Keratinocyte (primary cell): ENCODE measurements around the gene NLGN3. TPM values are rescaled to one million over a fixed set of nuclear protein-coding genes. Genes with fewer than 3 reads are reported as not detected.

Experiments
- DNase-seq: peaks from one replicate; pipeline ENCODE4 v3.0.0-alpha.2; 2011; ENCODE audit warnings: low read depth, missing footprints, low spot score
- FAIRE-seq: peaks from 2 replicates; lab custom pipeline; 2011; peaks lifted over from hg19 to GRCh38; lab: Jason Lieb, UNC
- H2AFZ ChIP-seq: 2 replicates; pipeline ENCODE4 v1.6.0; 2012; ENCODE audit warnings: low read length, control low read depth, inconsistent platforms; ENCODE audit not compliant: control insufficient read depth
- H3K27ac ChIP-seq: 2 replicates; pipeline ENCODE4 v1.5.1; 2011; ENCODE audit warnings: low read length; ENCODE audit not compliant: control insufficient read depth, insufficient read depth
- H3K27me3 ChIP-seq: 3 replicates; pipeline ENCODE4 v1.6.0; 2011; ENCODE audit warnings: low read length; ENCODE audit not compliant: control insufficient read depth, insufficient read depth; ENCODE audit errors: extremely low read depth
- H3K36me3 ChIP-seq, 2 experiments: 2 replicates in 1 of 2; 3 replicates in 1 of 2; pipeline ENCODE4 v1.5.1; 2011; ENCODE audit warnings: low read length in 2 of 2, mild to moderate bottlenecking in 1 of 2; ENCODE audit not compliant: control insufficient read depth in 2 of 2, insufficient read depth in 2 of 2; ENCODE audit errors: extremely low read depth in 1 of 2
- H3K4me1 ChIP-seq: 3 replicates; pipeline ENCODE4 v1.5.1; 2011; ENCODE audit warnings: low read length; ENCODE audit not compliant: control insufficient read depth, insufficient read depth; ENCODE audit errors: extremely low read depth
- H3K4me2 ChIP-seq: 3 replicates; pipeline ENCODE4 v1.6.0; 2011; ENCODE audit warnings: low read depth, low read length; ENCODE audit not compliant: control insufficient read depth, insufficient read depth; ENCODE audit errors: extremely low read depth
- H3K4me3 ChIP-seq, 3 experiments: fragments of 200-600 bp in 1 of 3; sonication (generic) in 1 of 3; 2 replicates in 2 of 3; 3 replicates in 1 of 3; pipeline ENCODE4 v1.5.1; 2011 to 2016; ENCODE audit warnings: low read length in 3 of 3, mild to moderate bottlenecking in 3 of 3, control low read depth in 2 of 3, inconsistent platforms in 1 of 3, low read depth in 1 of 3, mixed read lengths in 1 of 3, mixed run types in 1 of 3, moderate library complexity in 1 of 3; ENCODE audit not compliant: control insufficient read depth in 2 of 3, insufficient read depth in 2 of 3; ENCODE audit errors: extremely low read depth in 1 of 3
- H3K79me2 ChIP-seq: 2 replicates; pipeline ENCODE4 v1.6.0; 2012; ENCODE audit warnings: low read length; ENCODE audit not compliant: control insufficient read depth, insufficient read depth
- H3K9ac ChIP-seq: 3 replicates; pipeline ENCODE4 v1.6.0; 2011; ENCODE audit warnings: low read length; ENCODE audit not compliant: control insufficient read depth, insufficient read depth; ENCODE audit errors: extremely low read depth
- H3K9me1 ChIP-seq: 3 replicates; pipeline ENCODE4 v1.6.0; 2011; ENCODE audit warnings: low read length; ENCODE audit not compliant: control insufficient read depth, insufficient read depth; ENCODE audit errors: extremely low read depth
- H3K9me3 ChIP-seq: 2 replicates; pipeline ENCODE4 v1.5.1; 2012; ENCODE audit warnings: low read depth, low read length; ENCODE audit not compliant: control insufficient read depth
- H4K20me1 ChIP-seq: 3 replicates; pipeline ENCODE4 v1.6.0; 2011; ENCODE audit warnings: low read length; ENCODE audit not compliant: control insufficient read depth, insufficient read depth; ENCODE audit errors: extremely low read depth
- CTCF ChIP-seq, 3 experiments: IDR thresholded peaks in 1 of 3; conservative IDR thresholded peaks in 1 of 3; optimal IDR thresholded peaks in 1 of 3; 2 replicates in 2 of 3; 3 replicates in 1 of 3; pipeline versions ENCODE3 to v1.5.1; 2011; ENCODE audit warnings: low read length in 3 of 3, mild to moderate bottlenecking in 3 of 3, moderate library complexity in 2 of 3, control low read depth in 1 of 3, inconsistent platforms in 1 of 3; ENCODE audit not compliant: insufficient read depth in 2 of 3; ENCODE audit errors: extremely low read depth in 1 of 3
- EZH2 ChIP-seq: IDR thresholded peaks from one replicate; pipeline ENCODE4 v1.6.1; 2012; ENCODE audit warnings: inconsistent platforms, mild to moderate bottlenecking, low read length, moderate library complexity
- dilution Hi-C: fragments of 300-500 bp; cut with MboI; formaldehyde crosslinking; loops from one replicate; pipeline ENCODE4 v1.7.0; 2020; ENCODE audit warnings: low sequenced_read_pairs; ENCODE audit not compliant: extremely low pct_ligation_motif_present
- polyA plus RNA-seq, 5 experiments: library from polyadenylated mRNA; depleted of rRNA in 3 of 5; stranded (reverse) in 3 of 5; stranded (forward) in 1 of 5; unstranded in 1 of 5; fragments of >200 nt; gene quantifications; 1 replicate in 1 of 5; 2 replicates in 3 of 5; 3 replicates in 1 of 5; pipeline versions ENCODE4 v1.2.1 to v1.2.3, GENCODE V29; 2011 to 2012; ENCODE audit warnings: missing spikeins in 2 of 5, low read depth in 1 of 5, low replicate concordance in 1 of 5

The NLGN3 gene
- polyA plus RNA-seq, 1 donor (not counting 4 experiments of a cell fraction or from before 2014, with no cell fraction given), result 0.05 TPM

- DNase-seq (no peak), FAIRE-seq (no peak)
- no peak overlapping the region for H3K9ac ChIP-seq
- H3K4me3 ChIP-seq, result no peak overlapping the region
- dilution Hi-C loops, result no loop called here
- no peak for TF ChIP-seq CTCF (optimal IDR thresholded peaks at IDR 0.05 in 1 of 3, IDR thresholded peaks at IDR 0.05 in 1 of 3, conservative IDR thresholded peaks at IDR 0.05 in 1 of 3; ENCODE audit: extremely low read depth in 1 of 3, insufficient read depth in 2 of 3, low read length in 3 of 3)
- no peak for TF ChIP-seq EZH2
- H3K4me2 ChIP-seq, result no peak overlapping the region
- H3K9me3 ChIP-seq, result no peaks in the 10 kb centered on the region
- no peaks in the 10 kb centered on the region for H4K20me1 ChIP-seq
- H3K27me3 ChIP-seq, result no peaks in the 10 kb centered on the region
- no peaks in the 10 kb centered on the region for H3K79me2 ChIP-seq
- H3K36me3 ChIP-seq, result no peaks in the 10 kb centered on the region
- H3K4me1 ChIP-seq, result no peaks in the 10 kb centered on the region
- no peak overlapping the region for H3K27ac ChIP-seq
- H2AFZ ChIP-seq, result no peak overlapping the region
- H3K9me1 ChIP-seq, result no peaks in the 10 kb centered on the region
Observed at GRCh38 chrX:71158603-71159002, 14.0 kb downstream of the NLGN3 start.

GRCh38 chrX:71159335-71159734 is 14.7 kb downstream of the NLGN3 start:
- H3K36me3 ChIP-seq, result no peaks in the 10 kb centered on the region
- no peaks in the 10 kb centered on the region for H3K9me1 ChIP-seq
- DNase-seq (no peak), FAIRE-seq (no peak)
- no peak overlapping the region for H3K9ac ChIP-seq
- no peaks in the 10 kb centered on the region for H3K4me1 ChIP-seq
- no peak for TF ChIP-seq EZH2
- TF ChIP-seq CTCF (optimal IDR thresholded peaks at IDR 0.05 in 1 of 3, IDR thresholded peaks at IDR 0.05 in 1 of 3, conservative IDR thresholded peaks at IDR 0.05 in 1 of 3; ENCODE audit: extremely low read depth in 1 of 3, insufficient read depth in 2 of 3, low read length in 3 of 3), result no peak
- no peak overlapping the region for H3K4me3 ChIP-seq
- H4K20me1 ChIP-seq, result no peaks in the 10 kb centered on the region
- H2AFZ ChIP-seq, result no peak overlapping the region
- no peak overlapping the region for H3K4me2 ChIP-seq
- no peaks in the 10 kb centered on the region for H3K27me3 ChIP-seq
- no peaks in the 10 kb centered on the region for H3K9me3 ChIP-seq
- dilution Hi-C loops, result no loop called here
- H3K79me2 ChIP-seq, result no peaks in the 10 kb centered on the region
- no peak overlapping the region for H3K27ac ChIP-seq
